Coronary artery (tissue), 2 donors: ENCODE data around the gene ZNF683.
"Not testable (repeated sequence)": the region's sequence is repeated elsewhere in the genome, so short reads cannot be mapped to it uniquely, and the experiment has no call there.

Source experiments
- DNase-seq: peaks from one replicate; pipeline ENCODE4 v3.0.0-alpha.2; 2017; ENCODE audit warnings: low spot score
- H3K27ac ChIP-seq, 2 donors: fragments of 200-600 bp; sonication (generic); one replicate each; pipeline ENCODE4 v1.5.1; 2016 to 2019
- H3K4me3 ChIP-seq: fragments of 200-600 bp; sonication (generic); 2 replicates; pipeline ENCODE4 v1.5.1; 2016; ENCODE audit warnings: mild to moderate bottlenecking, moderate library complexity
- CTCF ChIP-seq: fragments of 200-600 bp; sonication (generic); IDR thresholded peaks from one replicate; pipeline ENCODE4 v1.5.1; 2019; ENCODE audit warnings: antibody characterized with exemption

ZNF683 gene

GRCh38 chr1:26384076-26384475 lies 11.5 kb upstream of the ZNF683 start:
- no peak for DNase-seq
- no peak for TF ChIP-seq CTCF
- Histone ChIP-seq H3K27ac (no peak overlapping the region), H3K4me3 (no peak overlapping the region)

GRCh38 chr1:26378879-26379251 lies 6.3 kb upstream of the ZNF683 start:
- DNase-seq: no peak
- H3K4me3 ChIP-seq: no peak overlapping the region
- no peak for TF ChIP-seq CTCF
- no peak overlapping the region for H3K27ac ChIP-seq

DNA sequence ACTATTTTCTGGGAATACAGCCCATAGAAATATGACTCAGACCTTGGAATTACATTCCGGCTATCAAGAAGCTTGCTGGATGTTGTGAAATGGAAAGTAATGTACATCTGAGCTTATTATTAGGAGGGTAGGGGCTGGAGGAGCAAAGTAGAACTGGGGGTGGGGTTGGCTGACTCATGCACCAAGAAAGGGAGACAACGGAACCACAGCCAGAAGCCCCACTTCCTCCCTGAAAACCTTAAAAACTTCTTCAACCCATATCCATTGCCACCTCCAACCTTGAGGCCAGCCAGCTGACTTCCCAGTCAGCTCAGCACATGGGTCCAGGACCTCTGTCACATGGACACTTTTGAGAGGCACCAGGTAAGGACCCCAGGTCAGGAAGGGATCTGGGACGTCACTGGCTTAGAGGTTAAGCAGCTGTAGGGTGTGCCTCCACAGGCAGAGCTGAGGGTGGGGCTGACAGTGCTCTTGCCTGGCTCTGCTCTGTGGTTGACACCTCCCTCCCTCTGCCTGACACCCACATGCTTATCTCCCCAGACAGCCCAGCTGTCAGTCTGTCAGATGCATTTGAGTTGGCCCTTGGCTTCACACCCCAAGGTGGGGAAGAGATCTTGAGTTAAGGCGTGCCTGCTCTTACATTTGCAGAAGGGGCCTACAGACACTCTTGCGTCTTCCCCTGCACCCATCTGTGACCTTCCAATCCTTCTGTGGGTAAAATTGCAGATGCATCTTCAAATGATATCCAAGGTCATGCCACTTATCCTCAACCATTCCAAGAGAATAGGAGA lies 5.7 kb upstream of the ZNF683 start:
- TF ChIP-seq CTCF: no peak
- DNase-seq: no peak
- no peak overlapping the region for H3K4me3 ChIP-seq
- H3K27ac ChIP-seq: no peak overlapping the region

DNA sequence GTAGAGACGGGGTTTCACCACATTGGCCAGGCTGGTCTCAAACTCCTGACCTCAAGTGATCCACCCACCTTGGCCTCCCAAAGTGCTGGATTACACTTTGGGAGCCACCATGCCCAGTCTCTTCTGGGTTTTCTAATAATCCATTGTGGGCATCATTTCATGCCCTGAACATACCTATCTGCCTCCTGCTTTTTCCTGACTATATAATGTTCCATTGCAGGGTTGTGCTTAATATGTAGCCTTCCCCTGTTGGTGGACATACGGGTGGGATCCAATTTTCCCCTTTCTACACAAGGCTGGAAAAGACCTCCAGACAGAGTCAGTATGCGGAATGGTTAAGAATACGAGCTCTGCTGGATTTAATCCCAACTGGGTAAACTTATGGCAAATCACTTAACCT lies 3.5 kb upstream of the ZNF683 start:
- Histone ChIP-seq H3K4me3 (no peak overlapping the region), H3K27ac (no peak overlapping the region)
- no peak for TF ChIP-seq CTCF
- no peak for DNase-seq

DNA sequence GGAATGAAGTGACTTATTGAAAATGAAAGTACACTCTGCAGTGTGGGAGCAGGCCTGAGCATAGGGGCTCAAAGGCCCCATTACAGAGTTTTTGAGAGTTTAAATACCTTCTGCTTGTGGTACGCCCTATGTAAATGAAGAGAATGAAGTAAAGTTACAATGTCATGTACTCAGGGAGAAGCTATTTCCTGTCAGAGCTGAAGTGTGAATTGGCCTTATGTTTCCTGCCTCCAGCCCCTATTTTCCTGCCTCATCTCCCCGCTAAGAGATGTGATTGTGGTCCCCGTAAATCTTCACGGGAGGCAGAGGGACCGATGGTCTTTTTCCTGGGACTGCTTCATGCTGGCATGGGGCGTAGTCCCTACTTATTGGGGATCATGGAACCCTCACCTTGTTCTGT lies 2.5 kb upstream of the ZNF683 start:
- Histone ChIP-seq H3K4me3 (no peak overlapping the region), H3K27ac (no peak overlapping the region)
- DNase-seq: no peak
- TF ChIP-seq CTCF: no peak

DNA sequence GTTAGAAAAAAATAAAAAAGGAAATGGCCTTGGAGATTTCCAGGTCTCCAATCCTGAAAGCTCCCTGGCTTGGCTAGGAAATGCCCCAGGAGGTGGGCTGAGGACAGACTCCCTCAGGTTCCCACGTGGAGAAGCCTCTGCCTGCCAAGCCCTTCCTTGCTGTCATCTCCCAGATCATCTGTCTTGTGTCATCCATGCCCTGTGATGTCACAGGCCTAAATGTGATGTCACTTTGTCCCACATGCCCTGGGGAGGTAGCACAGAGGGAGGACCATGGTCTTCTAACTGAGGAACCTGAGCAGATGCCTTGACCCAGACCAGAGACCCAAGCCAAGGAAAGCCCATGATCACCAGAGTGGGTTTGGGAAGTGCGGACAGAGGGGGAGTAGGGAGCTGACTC lies 1.8 kb upstream of the ZNF683 start:
- not testable (repeated sequence) for H3K4me3 ChIP-seq, DNase-seq, H3K27ac ChIP-seq

DNA sequence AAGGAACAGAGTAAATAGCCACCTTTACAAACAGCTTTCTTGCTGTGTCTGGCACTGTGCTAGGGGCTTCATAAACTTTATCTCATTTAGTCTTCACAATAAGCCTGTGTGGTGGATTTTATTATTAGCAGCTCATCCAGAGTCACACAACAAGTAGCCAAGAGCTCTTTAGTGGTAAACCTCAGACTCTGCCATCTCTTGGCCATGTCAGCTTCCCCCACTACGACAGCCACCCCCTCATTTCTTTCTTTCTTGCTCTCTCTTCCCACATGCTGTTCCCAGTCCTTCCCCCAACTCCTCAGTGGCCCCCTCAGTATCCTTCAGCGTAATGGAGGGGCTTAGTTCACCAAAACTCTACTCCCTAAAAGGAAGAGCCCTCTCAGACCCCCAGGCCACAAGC lies 1.2 kb upstream of the ZNF683 start:
- no peak for TF ChIP-seq CTCF
- Histone ChIP-seq H3K27ac (no peak overlapping the region), H3K4me3 (no peak overlapping the region)
- no peak for DNase-seq
